HepG2 (cell line): Measurements from ENCODE around the gene BMF. TPM values are rescaled to one million over a fixed set of nuclear protein-coding genes. Genes with fewer than 3 reads are reported as not detected.

Source experiments
- AGO1 ChIP-seq: fragments of 200-400 bp; formaldehyde crosslinking; IDR thresholded peaks from 2 replicates; pipeline ENCODE4 v1.6.1; 2017; ENCODE audit warnings: mild to moderate bottlenecking, low read depth, low read length, moderate library complexity; ENCODE audit not compliant: poor library complexity, severe bottlenecking
- DNMT3B ChIP-seq: conservative IDR thresholded peaks from 2 replicates; pipeline ENCODE4 v1.6.1; 2016; ENCODE audit warnings: missing biosample characterization, control low read depth
- ISX ChIP-seq: sonication (generic); formaldehyde crosslinking; conservative IDR thresholded peaks from 2 replicates; pipeline ENCODE4 v1.5.0; 2020; ENCODE audit warnings: missing genetic modification reagents
- MED13 ChIP-seq: sonication (generic); formaldehyde crosslinking; IDR thresholded peaks from 2 replicates; pipeline ENCODE4 v1.5.0; 2020; ENCODE audit warnings: missing genetic modification reagents
- TP53 ChIP-seq: sonication (generic); formaldehyde crosslinking; conservative IDR thresholded peaks from 2 replicates; pipeline ENCODE4 v1.4.0; 2020; ENCODE audit warnings: missing genetic modification reagents
- ZNF326 ChIP-seq: sonication (generic); formaldehyde crosslinking; IDR thresholded peaks from 2 replicates; pipeline ENCODE4 v1.4.0; 2020; ENCODE audit warnings: missing genetic modification reagents, borderline replicate concordance
- ZNF329 ChIP-seq: sonication (generic); formaldehyde crosslinking; IDR thresholded peaks from 2 replicates; pipeline ENCODE4 v1.9.0; 2021; ENCODE audit warnings: low read depth, mild to moderate bottlenecking, missing genetic modification reagents
- ZNF383 ChIP-seq: sonication (generic); formaldehyde crosslinking; IDR thresholded peaks from 2 replicates; pipeline ENCODE4 v1.4.0; 2020; ENCODE audit warnings: missing genetic modification reagents, mild to moderate bottlenecking, borderline replicate concordance
- ZNF614 ChIP-seq: IDR thresholded peaks from 2 replicates; pipeline ENCODE4 v1.6.1; 2018; ENCODE audit warnings: missing biosample characterization, missing genetic modification reagents, inconsistent platforms, borderline replicate concordance
- ZNF629 ChIP-seq: sonication (generic); formaldehyde crosslinking; conservative IDR thresholded peaks from 2 replicates; pipeline ENCODE4 v1.5.0; 2020; ENCODE audit warnings: missing genetic modification reagents
- ZNF749 ChIP-seq: sonication (generic); formaldehyde crosslinking; IDR thresholded peaks from 2 replicates; pipeline ENCODE4 v1.8.0; 2022; ENCODE audit warnings: mild to moderate bottlenecking, missing genetic modification reagents, moderate library complexity, borderline replicate concordance
- ZNF773 ChIP-seq: sonication (generic); formaldehyde crosslinking; IDR thresholded peaks from 2 replicates; pipeline ENCODE4 v1.4.0; 2020; ENCODE audit warnings: missing genetic modification reagents, borderline replicate concordance
- ZSCAN25 ChIP-seq: sonication (generic); formaldehyde crosslinking; IDR thresholded peaks from 2 replicates; pipeline ENCODE4 v1.8.0; 2022; ENCODE audit warnings: mild to moderate bottlenecking, missing genetic modification reagents
- polyA plus RNA-seq, 8 experiments: library from polyadenylated mRNA; depleted of rRNA in 3 of 8; stranded (reverse) in 7 of 8; unstranded in 1 of 8; fragments of >200 nt; fragmentation: Illumina TruSeq in 4 of 8; extraction: Trizol in 4 of 8; gene quantifications; 2 replicates each; pipeline versions ENCODE4 v1.2.1 to v1.2.3, GENCODE V29; 2011 to 2016; ENCODE audit warnings: low read depth in 4 of 8, missing spikeins in 1 of 8, mixed read lengths in 1 of 8; ENCODE audit not compliant: insufficient read depth in 1 of 8
- total RNA-seq, 5 experiments: library from RNA; depleted of rRNA; stranded (reverse); fragments of >200 nt; fragmentation: Illumina TruSeq; extraction: Trizol; gene quantifications; 2 replicates each; pipeline ENCODE4 v1.2.3, GENCODE V29; 2016; ENCODE audit warnings: low read depth in 1 of 5
- TF ChIP-seq, protein P1 (sequence below): sonication (generic); formaldehyde crosslinking; IDR thresholded peaks from 2 replicates; pipeline ENCODE4 v1.4.0; 2020; ENCODE audit warnings: missing genetic modification reagents, borderline replicate concordance
- TF ChIP-seq, protein P2 (sequence below): sonication (generic); formaldehyde crosslinking; IDR thresholded peaks from 2 replicates; pipeline ENCODE4 v1.5.1; 2020; ENCODE audit warnings: mild to moderate bottlenecking, missing genetic modification reagents
- TF ChIP-seq, protein P3 (sequence below): sonication (generic); formaldehyde crosslinking; IDR thresholded peaks from 2 replicates; pipeline ENCODE4 v1.4.0; 2020; ENCODE audit warnings: mild to moderate bottlenecking, missing genetic modification reagents
- TF ChIP-seq, protein P4 (sequence below): sonication (generic); formaldehyde crosslinking; IDR thresholded peaks from 2 replicates; pipeline ENCODE4 v1.4.0; 2020; ENCODE audit warnings: missing genetic modification reagents
- TF ChIP-seq, protein P5 (sequence below): sonication (generic); formaldehyde crosslinking; IDR thresholded peaks from 2 replicates; pipeline ENCODE4 v1.8.0; 2022; ENCODE audit warnings: missing genetic modification reagents, mild to moderate bottlenecking, inconsistent platforms, borderline replicate concordance

Gene BMF
- total and polyA plus RNA-seq, 2 of the 13 experiments (the other 11 are each of a cell fraction or from before 2014, with no cell fraction given) = 8.7 to 15.9 TPM

DNA sequence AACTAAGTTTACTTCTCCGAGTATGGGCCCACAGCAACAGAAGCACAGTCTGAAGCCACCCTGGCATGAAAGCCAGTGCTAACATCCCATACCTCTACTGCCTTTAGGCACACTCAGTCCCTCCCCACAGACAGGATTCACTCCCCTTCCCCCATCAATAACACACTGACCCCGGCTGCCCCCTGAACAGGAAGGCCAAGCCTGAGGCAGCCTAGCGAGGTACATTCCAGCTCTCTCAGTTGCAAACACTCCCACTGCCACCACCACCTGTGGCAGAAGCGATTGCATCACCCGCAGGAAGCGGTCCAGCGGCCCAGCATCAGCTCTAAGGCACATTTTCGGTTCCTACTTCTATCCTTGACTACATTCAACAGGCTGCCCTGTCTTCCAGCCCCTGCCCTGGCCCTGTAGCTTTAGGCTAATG lies 7.0 kb upstream of the BMF start (continued):
- no peak for TF ChIP-seq ZNF329 (CRISPR knock-in tag)
- TF ChIP-seq ZNF749 (CRISPR knock-in tag) = no peak
- TF ChIP-seq MED13 (CRISPR knock-in tag) = no peak
- TF ChIP-seq, protein P1, sequence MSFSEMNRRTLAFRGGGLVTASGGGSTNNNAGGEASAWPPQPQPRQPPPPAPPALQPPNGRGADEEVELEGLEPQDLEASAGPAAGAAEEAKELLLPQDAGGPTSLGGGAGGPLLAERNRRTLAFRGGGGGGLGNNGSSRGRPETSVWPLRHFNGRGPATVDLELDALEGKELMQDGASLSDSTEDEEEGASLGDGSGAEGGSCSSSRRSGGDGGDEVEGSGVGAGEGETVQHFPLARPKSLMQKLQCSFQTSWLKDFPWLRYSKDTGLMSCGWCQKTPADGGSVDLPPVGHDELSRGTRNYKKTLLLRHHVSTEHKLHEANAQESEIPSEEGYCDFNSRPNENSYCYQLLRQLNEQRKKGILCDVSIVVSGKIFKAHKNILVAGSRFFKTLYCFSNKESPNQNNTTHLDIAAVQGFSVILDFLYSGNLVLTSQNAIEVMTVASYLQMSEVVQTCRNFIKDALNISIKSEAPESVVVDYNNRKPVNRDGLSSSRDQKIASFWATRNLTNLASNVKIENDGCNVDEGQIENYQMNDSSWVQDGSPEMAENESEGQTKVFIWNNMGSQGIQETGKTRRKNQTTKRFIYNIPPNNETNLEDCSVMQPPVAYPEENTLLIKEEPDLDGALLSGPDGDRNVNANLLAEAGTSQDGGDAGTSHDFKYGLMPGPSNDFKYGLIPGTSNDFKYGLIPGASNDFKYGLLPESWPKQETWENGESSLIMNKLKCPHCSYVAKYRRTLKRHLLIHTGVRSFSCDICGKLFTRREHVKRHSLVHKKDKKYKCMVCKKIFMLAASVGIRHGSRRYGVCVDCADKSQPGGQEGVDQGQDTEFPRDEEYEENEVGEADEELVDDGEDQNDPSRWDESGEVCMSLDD (CRISPR knock-in tag) = no peak
- TF ChIP-seq ZNF629 (CRISPR knock-in tag) = no peak
- TF ChIP-seq ZSCAN25 (CRISPR knock-in tag) = no peak
- TF ChIP-seq, protein P2, sequence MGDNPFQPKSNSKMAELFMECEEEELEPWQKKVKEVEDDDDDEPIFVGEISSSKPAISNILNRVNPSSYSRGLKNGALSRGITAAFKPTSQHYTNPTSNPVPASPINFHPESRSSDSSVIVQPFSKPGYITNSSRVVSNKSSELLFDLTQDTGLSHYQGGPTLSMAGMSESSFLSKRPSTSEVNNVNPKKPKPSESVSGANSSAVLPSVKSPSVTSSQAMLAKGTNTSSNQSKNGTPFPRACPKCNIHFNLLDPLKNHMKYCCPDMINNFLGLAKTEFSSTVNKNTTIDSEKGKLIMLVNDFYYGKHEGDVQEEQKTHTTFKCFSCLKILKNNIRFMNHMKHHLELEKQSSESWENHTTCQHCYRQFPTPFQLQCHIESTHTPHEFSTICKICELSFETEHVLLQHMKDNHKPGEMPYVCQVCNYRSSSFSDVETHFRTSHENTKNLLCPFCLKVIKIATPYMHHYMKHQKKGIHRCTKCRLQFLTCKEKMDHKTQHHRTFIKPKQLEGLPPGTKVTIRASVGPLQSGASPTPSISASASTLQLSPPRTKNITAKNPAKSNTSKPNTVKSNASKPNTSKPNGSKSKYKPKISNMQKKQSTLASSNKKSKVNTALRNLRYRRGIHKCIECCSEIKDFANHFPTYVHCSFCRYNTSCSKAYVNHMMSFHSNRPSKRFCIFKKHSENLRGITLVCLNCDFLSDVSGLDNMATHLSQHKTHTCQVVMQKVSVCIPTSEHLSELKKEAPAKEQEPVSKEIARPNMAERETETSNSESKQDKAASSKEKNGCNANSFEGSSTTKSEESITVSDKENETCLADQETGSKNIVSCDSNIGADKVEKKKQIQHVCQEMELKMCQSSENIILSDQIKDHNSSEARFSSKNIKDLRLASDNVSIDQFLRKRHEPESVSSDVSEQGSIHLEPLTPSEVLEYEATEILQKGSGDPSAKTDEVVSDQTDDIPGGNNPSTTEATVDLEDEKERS (CRISPR knock-in tag) = no peak
- no peak for TF ChIP-seq ZNF383 (CRISPR knock-in tag)
- no peak for TF ChIP-seq AGO1
- TF ChIP-seq ISX (CRISPR knock-in tag) = no peak
- TF ChIP-seq ZNF773 (CRISPR knock-in tag) = no peak
- no peak for TF ChIP-seq ZNF326 (CRISPR knock-in tag)
- TF ChIP-seq, protein P3, sequence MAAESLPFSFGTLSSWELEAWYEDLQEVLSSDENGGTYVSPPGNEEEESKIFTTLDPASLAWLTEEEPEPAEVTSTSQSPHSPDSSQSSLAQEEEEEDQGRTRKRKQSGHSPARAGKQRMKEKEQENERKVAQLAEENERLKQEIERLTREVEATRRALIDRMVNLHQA (CRISPR knock-in tag) = no peak
- TF ChIP-seq DNMT3B (CRISPR knock-in tag) = no peak
- TF ChIP-seq, protein P4, sequence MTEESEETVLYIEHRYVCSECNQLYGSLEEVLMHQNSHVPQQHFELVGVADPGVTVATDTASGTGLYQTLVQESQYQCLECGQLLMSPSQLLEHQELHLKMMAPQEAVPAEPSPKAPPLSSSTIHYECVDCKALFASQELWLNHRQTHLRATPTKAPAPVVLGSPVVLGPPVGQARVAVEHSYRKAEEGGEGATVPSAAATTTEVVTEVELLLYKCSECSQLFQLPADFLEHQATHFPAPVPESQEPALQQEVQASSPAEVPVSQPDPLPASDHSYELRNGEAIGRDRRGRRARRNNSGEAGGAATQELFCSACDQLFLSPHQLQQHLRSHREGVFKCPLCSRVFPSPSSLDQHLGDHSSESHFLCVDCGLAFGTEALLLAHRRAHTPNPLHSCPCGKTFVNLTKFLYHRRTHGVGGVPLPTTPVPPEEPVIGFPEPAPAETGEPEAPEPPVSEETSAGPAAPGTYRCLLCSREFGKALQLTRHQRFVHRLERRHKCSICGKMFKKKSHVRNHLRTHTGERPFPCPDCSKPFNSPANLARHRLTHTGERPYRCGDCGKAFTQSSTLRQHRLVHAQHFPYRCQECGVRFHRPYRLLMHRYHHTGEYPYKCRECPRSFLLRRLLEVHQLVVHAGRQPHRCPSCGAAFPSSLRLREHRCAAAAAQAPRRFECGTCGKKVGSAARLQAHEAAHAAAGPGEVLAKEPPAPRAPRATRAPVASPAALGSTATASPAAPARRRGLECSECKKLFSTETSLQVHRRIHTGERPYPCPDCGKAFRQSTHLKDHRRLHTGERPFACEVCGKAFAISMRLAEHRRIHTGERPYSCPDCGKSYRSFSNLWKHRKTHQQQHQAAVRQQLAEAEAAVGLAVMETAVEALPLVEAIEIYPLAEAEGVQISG (CRISPR knock-in tag) = peak; percentile 66
- TF ChIP-seq ZNF614 (CRISPR knock-in tag) = peak; percentile 26; the same call in 1 of the 2 replicates
- TF ChIP-seq TP53 (CRISPR knock-in tag) = no peak
- TF ChIP-seq, protein P5, sequence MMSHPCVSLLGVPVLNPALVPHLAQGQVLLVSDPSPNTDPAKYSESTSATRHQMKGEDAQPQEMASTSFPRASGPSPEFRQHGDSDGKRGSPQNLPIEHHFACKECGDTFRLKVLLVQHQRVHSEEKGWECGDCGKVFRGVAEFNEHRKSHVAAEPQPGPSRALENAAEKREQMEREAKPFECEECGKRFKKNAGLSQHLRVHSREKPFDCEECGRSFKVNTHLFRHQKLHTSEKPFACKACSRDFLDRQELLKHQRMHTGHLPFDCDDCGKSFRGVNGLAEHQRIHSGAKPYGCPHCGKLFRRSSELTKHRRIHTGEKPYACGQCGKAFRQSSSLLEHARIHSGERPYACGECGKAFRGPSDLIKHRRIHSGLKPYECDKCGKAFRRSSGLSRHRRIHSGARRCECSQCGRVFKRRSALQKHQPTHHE = no peak
